Kidney (tissue), 14 donors: ENCODE measurements around the gene C17orf100. TPM values are rescaled to one million over a fixed set of nuclear protein-coding genes. Genes with fewer than 3 reads are reported as not detected.
"Not testable (repeated sequence)": the region's sequence is repeated elsewhere in the genome, so short reads cannot be mapped to it uniquely, and the experiment has no call there.

Experiments
- DNase-seq, 5 donors: peaks; one replicate each; pipeline ENCODE4 v3.0.0-alpha.2; 2013 to 2020
- FAIRE-seq: peaks from 2 replicates; lab custom pipeline; 2012; peaks lifted over from hg19 to GRCh38; lab: Jason Lieb, UNC
- H3K27ac ChIP-seq, 2 donors: one replicate each; pipeline ENCODE4 v1.7.0; 2013; ENCODE audit warnings: low read depth in 2 of 2, low read length in 2 of 2, inconsistent platforms in 1 of 2
- H3K27me3 ChIP-seq: one replicate; pipeline ENCODE4 v1.7.1; 2013; ENCODE audit warnings: low read length, inconsistent platforms; ENCODE audit not compliant: control insufficient read depth, insufficient read depth
- H3K36me3 ChIP-seq, 3 donors: one replicate each; pipeline versions ENCODE4 v1.7.0 to v1.7.1; 2013; ENCODE audit warnings: low read length in 3 of 3, control low read depth in 1 of 3, inconsistent platforms in 1 of 3; ENCODE audit not compliant: insufficient read depth in 3 of 3, control insufficient read depth in 2 of 3
- H3K4me1 ChIP-seq, 3 donors: one replicate each; pipeline versions ENCODE4 v1.7.0 to v1.7.1; 2013; ENCODE audit warnings: low read length in 3 of 3, inconsistent platforms in 1 of 3, low read depth in 1 of 3; ENCODE audit not compliant: control insufficient read depth in 2 of 3, insufficient read depth in 2 of 3
- H3K4me3 ChIP-seq, 3 donors: one replicate each; pipeline versions ENCODE4 v1.7.0 to v1.8.1; 2013; ENCODE audit warnings: low read length in 3 of 3, control low read depth in 1 of 3, inconsistent platforms in 1 of 3
- H3K9ac ChIP-seq, 3 donors: one replicate each; pipeline versions ENCODE4 v1.7.0 to v1.7.1; 2013; ENCODE audit warnings: low read length in 3 of 3, control low read depth in 1 of 3, inconsistent platforms in 1 of 3
- H3K9me3 ChIP-seq, 3 donors: one replicate each; pipeline versions ENCODE4 v1.7.0 to v1.7.1; 2013; ENCODE audit warnings: low read length in 3 of 3, control low read depth in 1 of 3, inconsistent platforms in 1 of 3; ENCODE audit not compliant: control insufficient read depth in 2 of 3, insufficient read depth in 1 of 3
- CTCF ChIP-seq: IDR thresholded peaks from 3 replicates; pipeline ENCODE4 v1.5.1; 2012; ENCODE audit warnings: mild to moderate bottlenecking, moderate library complexity, borderline replicate concordance; ENCODE audit not compliant: insufficient read depth; ENCODE audit errors: extremely low read depth
- intact Hi-C: fragments of 100-400 bp; cut with DNase I; formaldehyde crosslinking; loops from one replicate; pipeline ENCODE4 v1.11.1; 2022
- polyA plus RNA-seq: library from polyadenylated mRNA; stranded (reverse); fragments of 350-450 nt; fragmentation: Illumina TruSeq; extraction: RNeasy Lipid Tissue Mini Kit (QIAGEN cat#74804); gene quantifications from one replicate; pipeline ENCODE4 v1.2.3, GENCODE V29; 2014; ENCODE audit warnings: low read depth, low replicate concordance; ENCODE audit not compliant: insufficient read depth
- total RNA-seq: library from RNA; stranded (reverse); fragmentation: NEBNext Ultra II Directional; extraction: Animal tissue kit (Norgen Biotek cat#: 25700); gene quantifications from one replicate; pipeline ENCODE4 v1.2.1, GENCODE V29; 2021
- donor health status: control.
- donor health status: control.
- donor health status: control.
- donor health status: control.
- donor health status: control.
- donor health status: DM: yes; HTN: yes; CAD: no.
- donor health status: Normal renal cell carcinoma (clear cell type).

C17orf100 gene
- total and polyA plus RNA-seq, 2 donors from 2014 or later, result 3.4 to 3.7 TPM

GRCh38 chr17:6661464-6661848, 9.9 kb downstream of the C17orf100 start:
- Histone ChIP-seq H3K4me1 (no peaks in the 10 kb centered on the region), H3K27ac (no peak overlapping the region), H3K36me3 (no peaks in the 10 kb centered on the region), H3K4me3 (no peak overlapping the region), H3K9me3 (no peaks in the 10 kb centered on the region), H3K27me3 (no peaks in the 10 kb centered on the region), H3K9ac (no peak overlapping the region)
- intact Hi-C loops, result no loop called here
- no peak for TF ChIP-seq CTCF
- DNase-seq (no peak), FAIRE-seq (no peak)

GRCh38 chr17:6663200-6663599, 11.6 kb downstream of the C17orf100 start:
- DNase-seq, H3K27me3 ChIP-seq, H3K4me3 ChIP-seq, FAIRE-seq, H3K9me3 ChIP-seq, H3K27ac ChIP-seq, H3K4me1 ChIP-seq, intact Hi-C loops, H3K9ac ChIP-seq, H3K36me3 ChIP-seq: not testable (repeated sequence)

GRCh38 chr17:6666077-6666521, 14.5 kb downstream of the C17orf100 start:
- H3K4me3 ChIP-seq, result no peak overlapping the region
- peak; percentile 92 for TF ChIP-seq CTCF

GRCh38 chr17:6666557-6666956, 15.0 kb downstream of the C17orf100 start:
- FAIRE-seq (no peak), DNase-seq (no peak)
- no peaks in the 10 kb centered on the region for H3K4me1 ChIP-seq
- no peak for TF ChIP-seq CTCF
- H3K4me3 ChIP-seq, result no peak overlapping the region
- intact Hi-C loops, result no loop called here
- H3K9ac ChIP-seq, result no peak overlapping the region
- H3K36me3 ChIP-seq, result no peaks in the 10 kb centered on the region
- no peaks in the 10 kb centered on the region for H3K27me3 ChIP-seq
- no peak overlapping the region for H3K27ac ChIP-seq
- no peaks in the 10 kb centered on the region for H3K9me3 ChIP-seq

More at GRCh38 chr17:6666077-6666521, 14.5 kb downstream of the C17orf100 start:
- FAIRE-seq (peak; percentile 61), DNase-seq (peak; percentile 79 to 91 (median 86))
- intact Hi-C loops, result no loop called here
- Histone ChIP-seq H3K27me3 (no peaks in the 10 kb centered on the region), H3K4me1 (no peaks in the 10 kb centered on the region), H3K9ac (no peak overlapping the region), H3K9me3 (no peaks in the 10 kb centered on the region), H3K36me3 (no peaks in the 10 kb centered on the region), H3K27ac (no peak overlapping the region)
